Measurements from ENCODE around the gene RBM20.
"Not testable (repeated sequence)": the region's sequence is repeated elsewhere in the genome, so short reads cannot be mapped to it uniquely, and the experiment has no call there.

Gene RBM20

DNA sequence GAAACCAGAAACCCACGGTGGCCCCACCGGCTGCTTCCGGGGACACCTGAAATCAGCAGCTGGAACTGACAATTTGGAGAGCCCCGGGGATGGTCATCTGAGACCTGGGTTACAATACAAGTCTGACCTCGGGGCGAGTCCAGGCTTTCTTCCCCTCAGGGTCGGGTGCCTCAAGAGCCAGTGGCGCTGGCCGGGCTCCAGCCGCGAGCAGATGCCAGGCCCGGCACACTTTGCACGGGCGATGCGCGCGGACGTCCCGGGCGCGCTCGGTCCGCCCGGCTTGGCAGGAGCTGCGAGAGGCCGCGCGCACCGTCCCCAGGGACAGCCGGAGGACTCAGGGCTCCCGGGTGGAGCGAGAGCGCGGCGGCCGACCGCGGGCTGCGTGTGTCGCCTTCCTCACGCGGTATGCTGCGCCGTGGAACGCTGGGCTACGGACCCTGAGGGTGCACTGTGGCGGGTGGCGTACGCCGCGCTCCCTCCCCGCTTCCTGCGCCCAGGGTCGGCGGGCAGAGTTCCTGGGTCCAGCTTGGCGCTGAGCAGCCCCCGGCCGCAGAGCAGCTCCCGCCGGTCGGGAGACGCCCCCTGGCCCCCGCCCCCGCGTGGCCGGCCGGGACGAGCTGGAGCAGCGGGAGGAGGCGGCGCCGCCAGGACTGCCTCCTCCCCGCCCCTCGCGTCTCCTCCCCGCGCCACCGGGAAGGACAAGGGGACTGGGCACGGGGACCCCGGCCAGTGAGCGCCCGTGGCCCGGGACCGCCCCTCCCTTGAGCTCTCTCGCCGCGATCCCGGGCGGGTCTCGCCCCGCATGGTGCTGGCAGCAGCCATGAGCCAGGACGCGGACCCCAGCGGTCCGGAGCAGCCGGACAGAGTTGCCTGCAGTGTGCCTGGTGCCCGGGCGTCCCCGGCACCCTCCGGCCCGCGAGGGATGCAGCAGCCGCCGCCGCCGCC lies at the start of gene RBM20:
TSS of gene RBM20 (plus strand) at position 684 of the 945 bp plus-strand sequence. CDS start at position 803, 119 bp downstream.
- DNase-seq: no peak

DNA sequence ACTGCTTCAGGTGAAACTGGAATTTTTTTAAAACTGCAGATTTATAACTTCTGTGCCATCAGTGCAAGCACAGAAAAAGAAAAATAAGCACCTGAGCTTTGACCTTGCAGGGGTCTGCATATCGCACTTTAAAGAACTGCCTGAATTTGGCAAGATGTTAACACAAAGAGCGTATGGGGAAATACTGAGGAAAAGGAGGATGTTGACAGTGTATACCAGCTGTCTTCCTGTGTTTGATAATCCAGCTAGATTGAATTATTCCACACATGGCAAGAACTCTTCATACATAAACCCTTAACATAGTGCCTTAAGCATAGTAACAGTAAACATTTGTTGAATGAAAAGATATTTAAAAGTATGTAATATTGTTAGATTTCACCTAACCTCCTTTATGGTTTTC lies 46.7 kb upstream of the RBM20 start:
- no peak for DNase-seq

DNA sequence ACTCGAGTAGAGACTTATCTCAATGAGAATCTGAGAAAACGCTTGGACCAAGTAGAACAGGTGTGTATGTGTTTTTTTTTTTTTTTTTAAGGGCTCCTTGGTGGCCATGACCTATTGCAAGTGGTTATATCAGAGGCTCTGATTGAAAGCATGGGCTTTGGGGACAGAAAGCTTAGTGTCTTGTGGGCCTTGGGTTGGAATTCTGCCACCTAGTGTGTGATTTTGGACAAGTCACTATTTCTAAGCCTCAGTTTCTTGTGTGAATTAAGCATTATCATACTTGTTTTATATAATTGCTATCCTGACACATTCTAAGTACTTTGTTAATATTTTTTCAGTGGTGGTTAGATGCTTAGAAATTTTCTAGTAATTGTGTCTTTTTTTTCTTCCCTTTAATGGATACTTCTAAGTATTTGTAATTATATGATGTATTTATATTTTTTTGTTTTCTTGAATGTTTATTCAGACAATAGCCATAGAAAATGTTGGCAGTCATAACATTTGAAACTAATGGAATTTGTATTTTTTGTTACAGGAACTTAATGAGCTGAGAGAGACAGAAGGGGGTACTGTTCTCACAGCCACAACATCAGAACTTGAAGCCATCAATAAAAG lies 43.5 kb upstream of the RBM20 start:
- DNase-seq: peak; percentile 8

DNA sequence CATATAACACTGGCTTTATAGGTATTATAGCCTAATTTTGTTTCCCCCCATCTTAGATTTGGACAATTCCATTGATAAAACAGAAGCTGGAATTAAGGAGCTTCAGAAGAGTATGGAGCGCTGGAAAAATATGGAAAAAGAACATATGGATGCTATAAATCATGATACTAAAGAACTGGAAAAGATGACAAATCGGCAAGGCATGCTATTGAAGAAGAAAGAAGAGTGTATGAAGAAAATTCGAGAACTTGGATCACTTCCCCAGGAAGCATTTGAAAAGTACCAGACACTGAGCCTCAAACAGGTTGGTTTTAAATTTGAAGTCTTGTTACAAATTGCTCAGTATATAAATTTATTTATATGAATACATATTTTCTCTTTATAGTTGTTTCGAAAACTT lies 42.6 kb upstream of the RBM20 start:
- DNase-seq: no peak

DNA sequence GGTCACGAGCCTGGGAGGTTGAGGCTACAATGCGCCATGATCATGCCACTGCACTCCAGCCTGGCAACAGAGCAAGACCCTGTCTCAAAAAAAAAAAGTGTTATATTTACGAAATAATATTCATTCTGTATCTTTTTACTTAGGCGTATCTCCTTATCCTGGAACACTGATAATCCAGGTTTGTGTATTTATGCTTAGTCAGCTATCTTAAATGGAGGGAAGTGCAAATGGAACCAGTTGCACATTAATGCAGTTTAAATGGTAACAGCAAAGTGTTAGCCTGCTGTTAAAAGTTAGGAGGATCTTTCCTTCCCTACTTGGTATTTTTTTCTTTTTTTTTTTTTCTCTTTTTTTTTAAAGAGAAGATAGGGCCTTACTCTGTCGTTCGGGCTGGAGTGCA lies 36.0 kb upstream of the RBM20 start:
- DNase-seq: no peak

DNA sequence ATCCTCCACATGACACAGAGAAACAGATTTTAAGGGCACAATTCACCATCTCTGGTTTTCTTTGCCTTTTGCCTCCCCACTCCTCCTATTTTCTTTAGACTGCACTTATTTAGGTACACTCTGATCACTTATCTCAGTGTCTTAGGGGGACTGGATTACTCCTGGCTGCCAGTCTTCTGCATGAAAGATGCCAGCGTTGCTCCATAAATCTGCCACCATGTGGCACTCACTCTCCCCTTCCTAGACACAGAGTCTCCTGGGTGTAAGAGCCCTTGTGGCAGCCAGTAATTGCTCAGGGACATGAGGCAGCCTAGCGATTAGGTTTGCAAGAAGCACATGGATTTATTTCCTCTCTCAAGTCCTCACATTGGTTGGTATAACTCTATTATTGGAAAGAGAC lies 34.5 kb upstream of the RBM20 start:
- peak; percentile 15 for DNase-seq

DNA sequence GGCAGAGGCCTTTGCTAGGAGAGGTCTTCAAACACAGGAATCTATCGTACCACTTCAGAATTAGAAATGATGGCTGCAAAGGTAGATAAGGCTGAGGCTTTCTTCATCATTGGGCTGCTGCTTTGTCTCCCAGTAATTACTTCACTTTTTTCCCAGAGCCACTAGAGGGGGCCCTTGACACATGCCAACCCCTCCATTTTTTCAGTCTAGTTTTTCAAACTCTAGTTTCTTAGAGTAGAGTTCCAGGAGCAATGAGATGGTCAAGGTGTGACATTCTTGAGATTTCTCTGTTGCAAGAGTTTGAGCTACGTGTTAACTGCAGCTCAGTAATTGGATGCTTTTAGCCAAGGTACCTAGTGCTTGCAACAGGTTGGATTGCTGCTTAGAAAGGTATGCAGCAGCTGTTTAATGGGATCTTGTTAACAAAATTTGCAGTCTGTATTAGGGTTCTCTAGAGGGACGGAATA lies 33.8 kb upstream of the RBM20 start:
- DNase-seq: peak; percentile 16

DNA sequence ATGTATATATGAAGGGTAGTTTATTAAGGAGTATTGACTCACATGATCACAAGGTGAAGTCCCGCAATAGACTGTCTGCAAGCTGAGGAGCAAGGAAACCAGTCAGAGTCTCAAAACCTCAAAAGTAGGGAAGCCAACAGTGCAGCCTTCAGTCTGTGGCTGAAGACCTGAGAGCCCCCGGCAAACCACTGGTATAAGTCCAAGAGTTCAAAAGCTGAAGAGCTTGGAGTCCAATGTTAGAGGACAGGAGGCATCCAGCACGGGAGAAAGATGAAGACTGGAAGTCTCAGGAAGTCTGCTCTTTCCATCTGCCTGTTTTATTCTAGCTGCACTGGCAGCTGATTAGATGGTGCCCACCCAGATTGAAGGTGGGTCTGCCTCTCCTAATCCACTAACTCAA lies 33.4 kb upstream of the RBM20 start:
- not testable (repeated sequence) for DNase-seq

DNA sequence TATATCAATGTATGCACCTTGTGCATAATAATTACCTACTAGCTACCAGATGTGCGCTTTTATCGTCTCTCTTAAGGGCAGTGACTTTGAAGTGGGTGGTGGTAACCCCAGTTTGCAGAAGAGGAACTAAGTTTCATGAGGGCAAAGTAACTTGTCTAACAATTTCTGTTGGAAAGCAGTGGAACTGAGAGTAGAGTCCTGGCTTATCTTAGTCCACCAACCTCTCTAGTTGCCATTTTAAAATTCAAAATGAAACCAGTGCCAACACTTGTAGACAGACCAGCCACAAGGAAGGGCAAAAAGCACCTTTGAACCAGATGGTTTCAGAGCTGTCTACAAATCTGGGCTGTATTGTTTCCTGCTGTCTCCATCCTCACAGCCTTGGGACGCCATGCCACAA lies 32.0 kb upstream of the RBM20 start:
- no peak for DNase-seq

DNA sequence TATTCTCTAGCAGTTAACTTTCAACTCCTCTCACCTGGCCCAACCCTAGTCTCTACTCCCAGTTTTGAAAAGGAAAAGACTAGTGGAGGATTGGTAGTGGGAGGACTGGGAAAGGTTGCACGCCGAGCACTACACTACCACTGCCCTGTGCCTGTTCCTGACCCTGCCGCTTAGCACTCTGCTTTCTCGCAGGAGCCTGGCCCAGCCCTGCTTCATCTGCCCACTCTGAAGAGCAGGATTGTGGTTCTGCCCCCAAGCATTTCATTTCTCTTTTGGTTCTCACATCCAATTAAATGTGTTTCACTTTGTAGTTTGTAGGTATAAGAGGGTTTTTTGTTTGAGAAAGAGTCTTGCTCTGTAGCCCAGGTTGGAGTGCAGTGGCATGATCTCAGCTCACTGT lies 31.5 kb upstream of the RBM20 start:
- DNase-seq: no peak

DNA sequence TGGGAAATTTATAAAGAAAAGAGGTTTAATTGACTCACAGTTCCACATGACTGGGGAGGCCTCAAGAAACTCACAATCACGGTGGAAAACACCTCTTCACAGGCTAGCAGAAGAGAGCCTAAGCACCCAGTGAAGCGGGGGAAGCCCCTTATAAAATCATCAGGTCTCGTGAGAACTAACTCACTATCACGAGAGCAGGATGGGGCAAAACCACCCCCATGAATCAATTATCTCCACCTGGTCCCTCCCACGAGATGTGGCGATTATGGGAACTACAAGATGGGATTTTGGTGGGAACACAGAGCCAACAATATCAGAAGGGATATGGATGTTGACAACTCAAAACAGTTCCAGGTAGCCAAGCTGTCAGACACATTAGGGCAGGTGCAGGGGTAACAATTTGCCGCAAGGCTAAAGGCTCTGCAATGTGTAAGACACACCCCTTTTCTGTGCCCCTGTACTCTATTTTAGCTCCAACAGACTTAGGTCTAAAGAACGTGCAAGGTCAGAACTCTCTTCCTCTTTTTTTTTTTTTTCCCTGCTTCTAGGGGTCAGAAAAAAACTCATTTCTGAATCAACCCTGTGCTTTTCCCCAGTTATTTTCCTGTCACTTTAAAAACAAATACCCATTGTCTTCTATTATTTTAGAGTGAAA lies 30.7 kb upstream of the RBM20 start:
- DNase-seq: no peak

DNA sequence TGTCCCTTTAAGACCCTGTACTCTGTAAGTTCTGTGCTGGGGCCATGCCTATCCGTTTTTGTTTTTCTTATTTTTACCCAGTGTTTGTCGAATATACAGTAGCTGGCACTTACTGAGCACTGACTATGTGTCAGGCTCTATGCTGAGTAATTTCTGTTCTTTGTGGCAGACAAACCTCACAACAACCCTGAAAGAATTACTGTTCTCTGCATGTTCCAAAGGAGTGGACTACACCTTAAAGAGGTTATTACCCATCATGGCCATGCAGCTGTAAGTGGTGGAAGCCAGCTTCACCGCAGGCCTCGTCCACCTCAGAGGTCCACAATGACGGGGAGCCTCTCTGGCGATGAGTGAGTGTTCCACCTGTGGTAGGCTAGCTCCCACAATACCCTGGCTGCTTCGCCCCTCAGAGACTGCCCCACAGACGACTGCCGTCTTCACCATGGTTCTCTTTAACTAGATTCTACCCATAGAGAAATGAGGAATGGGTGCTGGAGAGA lies 30.1 kb upstream of the RBM20 start:
- no peak for DNase-seq

DNA sequence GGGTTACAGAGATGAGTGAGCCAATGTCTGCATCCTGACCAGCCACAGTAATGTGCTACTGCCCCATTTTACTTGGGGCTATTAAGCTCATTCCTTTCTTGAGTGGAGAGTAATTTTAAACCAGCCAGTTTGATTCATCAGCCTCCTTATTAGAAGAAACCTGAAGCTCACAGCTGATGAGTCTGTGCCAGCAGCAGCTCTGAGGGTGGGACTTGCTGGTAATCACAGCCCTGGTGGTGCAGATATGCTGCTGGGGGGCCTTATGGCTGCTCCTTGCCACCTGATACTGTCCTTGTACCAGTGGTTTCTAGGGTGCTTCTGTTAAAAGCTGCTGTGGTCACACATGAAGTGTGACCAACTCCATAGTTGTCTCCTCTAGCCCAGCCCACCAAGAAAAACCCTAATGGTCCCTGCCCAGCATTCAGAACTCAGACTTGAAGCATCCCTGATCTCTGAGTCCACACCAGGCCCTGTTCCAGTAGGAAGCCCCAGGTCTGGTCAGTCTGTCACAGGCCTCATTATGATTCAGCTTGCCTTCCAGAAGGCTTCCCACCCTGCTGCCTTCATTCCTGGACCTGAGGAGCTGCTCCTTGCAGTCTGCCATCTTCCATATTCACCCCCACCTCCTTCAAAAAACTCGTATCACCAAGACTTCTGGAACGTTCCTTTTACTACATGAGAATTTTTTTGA lies 28.9 kb upstream of the RBM20 start:
- no peak for DNase-seq

DNA sequence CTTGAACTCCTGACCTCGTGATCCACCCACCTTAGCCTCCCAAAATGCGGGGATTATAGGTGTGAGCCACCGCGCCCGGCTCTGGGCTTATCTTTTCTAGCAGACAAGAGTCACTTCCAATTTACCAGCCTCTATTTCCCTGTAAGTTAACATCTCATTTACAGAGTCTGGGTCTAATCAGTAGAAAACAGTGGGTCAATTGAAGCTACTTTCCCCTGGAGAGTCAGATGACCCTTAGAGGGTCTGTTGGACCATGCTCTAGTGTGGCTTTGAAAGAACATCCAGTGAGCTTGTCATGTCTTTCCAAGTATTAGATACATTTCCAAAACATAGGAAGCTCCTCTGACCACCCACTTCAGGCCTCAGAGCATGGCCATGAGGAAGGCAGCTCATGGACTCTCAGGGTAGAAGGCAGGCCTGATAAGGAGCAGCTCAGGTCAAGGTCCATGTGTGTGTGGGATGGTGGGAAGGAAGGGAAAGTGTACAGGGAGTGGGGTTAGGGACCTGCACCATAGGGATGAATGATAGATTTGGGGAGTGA lies 27.6 kb upstream of the RBM20 start:
- DNase-seq: no peak

DNA sequence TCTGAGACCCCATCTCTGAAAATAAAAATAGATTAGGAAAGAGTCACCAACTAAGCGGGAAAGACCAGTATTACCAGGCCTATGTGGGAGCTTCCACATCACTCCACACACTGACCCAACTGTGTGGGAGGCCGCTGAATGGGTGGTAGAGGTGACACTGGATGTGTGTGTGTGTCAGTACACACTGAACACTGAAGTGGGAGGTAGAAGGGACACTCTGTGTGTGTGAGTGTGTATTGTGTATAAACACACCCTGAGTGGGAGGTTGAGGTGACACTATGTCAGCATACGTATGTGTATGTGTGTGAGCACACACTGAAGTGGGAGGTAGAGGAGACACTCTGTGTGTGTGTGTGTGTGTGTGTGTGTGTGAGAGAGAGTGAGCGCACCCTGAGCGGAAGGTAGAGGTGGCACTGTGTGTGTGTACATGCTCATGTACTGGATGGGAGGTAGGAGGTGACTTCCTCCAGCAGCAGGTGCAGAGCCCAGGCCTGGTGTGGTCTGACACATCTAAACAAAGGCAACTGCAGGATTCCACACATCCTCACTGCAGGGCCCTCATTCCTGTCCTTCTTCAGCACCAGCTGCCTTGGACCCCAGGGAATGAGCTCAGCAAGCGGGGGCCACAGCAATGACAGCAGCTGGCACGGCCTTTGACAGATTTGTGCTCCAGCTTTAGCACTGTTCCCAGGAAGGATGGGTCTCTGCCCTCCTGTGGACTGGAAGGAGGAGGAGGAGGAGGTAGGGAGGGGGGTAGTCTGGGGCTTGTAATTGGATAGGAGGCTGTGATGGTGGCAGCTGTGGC lies 26.5 kb upstream of the RBM20 start:
- DNase-seq: no peak

DNA sequence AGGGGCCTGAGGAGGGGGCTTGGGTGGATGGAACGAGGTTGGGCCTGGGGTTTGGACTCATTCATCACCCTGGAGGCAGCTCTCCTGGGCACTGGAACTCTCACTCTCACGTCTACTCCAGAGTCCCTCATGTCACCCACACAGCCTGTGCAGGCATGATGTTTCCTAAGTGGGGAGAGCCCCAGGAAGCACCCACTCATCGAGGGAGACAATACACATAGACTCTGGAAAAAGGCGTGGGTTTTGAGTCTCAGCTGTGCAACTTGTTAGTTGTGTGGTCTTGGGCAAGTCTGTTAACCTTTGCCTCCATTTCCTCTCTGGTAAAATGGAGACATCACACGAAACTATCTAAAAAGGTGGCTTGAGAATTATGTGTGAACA lies 25.9 kb upstream of the RBM20 start:
- no peak for DNase-seq

DNA sequence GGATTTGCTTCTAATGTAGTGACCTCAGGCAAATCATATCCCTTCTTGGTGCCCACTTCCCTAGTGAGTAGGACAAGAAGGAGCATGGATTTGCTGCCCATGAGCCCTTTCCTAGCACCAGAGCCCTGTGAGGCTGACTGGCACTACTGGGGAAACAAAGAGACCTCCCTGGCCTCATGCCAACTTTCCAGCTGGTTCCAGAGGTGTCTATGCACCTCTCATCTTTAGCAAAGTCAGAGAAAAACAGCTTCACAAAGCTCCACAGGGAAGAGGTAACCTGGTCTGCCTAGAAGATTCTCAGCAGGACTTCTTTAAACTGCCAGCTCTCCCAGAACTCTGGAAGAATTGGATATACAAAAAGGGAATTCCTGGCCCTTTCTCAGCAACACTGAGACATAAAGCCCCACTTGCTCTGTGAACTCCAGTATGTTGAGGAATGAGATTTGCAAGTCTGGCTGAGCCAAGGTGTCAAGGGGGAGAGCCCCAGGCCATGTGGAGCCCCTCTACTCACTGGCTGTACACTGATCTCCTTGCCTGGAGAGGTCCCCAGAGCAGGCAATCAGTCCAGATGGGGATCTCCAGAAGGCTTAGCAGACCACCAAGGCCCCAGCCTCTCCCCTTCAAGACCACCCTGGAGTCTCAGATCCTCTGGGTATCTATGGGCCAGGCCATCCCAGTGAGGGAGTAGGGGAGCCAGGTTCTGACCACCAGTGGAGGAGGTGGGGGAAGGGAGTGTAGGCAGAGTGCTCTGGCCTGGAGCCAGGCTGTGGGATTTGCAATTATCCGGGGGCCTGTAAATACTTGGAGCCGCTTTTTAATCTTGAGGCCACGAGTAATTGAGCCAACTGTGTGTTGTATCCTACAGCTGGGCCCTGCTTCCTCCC lies 24.4 kb upstream of the RBM20 start:
- no peak for DNase-seq

DNA sequence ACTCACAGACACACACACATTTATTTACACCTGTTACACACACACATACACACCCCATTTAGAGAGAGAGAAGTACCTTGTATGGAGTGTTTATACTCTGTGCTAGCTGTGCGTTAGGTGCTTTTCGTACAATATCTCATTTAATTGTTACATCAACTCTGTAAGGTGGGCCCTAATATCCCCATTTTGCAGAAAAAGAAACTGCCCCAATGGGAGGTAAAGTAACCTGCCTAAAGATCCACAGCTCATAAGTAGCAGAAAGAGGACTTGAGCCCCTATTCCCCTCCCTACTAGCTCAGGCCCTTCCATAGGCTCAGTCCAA lies 23.8 kb upstream of the RBM20 start:
- no peak for DNase-seq

DNA sequence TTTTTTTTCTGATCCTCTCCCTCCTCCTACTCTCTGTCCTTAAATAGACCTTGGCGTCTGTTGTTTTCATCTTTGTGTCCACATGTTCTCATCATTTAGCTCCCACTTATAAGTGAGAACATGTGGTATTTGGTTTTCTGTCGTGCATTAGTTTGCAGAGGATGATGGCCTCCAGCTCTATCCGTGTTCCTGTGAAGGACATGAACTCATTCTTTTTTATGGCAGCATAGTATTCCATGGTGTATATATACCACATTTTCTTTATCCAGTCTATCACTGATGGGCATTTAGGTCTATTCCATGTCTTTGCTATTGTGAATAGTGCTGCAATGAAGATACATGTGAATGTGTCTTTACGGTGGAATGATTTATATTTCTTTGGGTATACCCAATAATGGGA lies 20.8 kb upstream of the RBM20 start:
- DNase-seq: not testable (repeated sequence)

DNA sequence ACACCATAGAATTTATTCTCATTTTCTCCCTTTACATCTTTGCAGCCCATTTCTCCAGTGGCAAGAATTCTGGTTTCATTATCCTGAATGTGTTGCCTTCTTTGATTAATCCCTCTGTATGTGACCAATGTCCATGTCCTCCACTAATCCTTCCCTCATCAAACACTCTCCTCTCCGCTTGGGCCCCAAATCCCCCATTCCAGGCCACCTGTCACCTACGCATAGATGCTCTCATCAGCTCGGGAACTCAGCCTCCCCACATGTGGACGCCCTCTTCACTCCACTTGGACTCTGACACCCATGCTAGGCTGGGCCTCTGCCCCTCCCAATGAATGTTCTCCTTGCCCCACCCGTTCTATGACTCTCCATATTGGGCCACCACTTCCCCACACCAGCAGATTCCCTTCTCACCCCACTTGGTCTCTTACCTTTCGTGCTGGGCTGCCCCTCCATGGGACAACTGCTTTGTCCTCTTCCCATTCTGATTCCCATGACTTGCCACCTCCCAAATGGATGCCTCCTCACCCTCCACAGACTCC lies 18.7 kb upstream of the RBM20 start:
- no peak for DNase-seq
